K562 (cell line): ENCODE results near the gene TMEM273. TPM values are rescaled to one million over a fixed set of nuclear protein-coding genes. Genes with fewer than 3 reads are reported as not detected.

Experiments
- ATAC-seq: fragments of 200-7000 bp; cut with Tn5 transposase; 3 replicates; pipeline ENCODE4 v1.9.1; 2020; ENCODE audit warnings: moderate library complexity
- BruUV-seq: library from RNA; stranded (reverse); fragments of 400-500 nt; replicated peaks from 2 replicates; lab custom pipeline; 2021; lab: Mats Ljungman, UMichigan
- CTCF ChIA-PET: fragments of 300-600 bp; formaldehyde crosslinking; extraction: SDS; loops from one replicate; lab custom pipeline; 2021; ENCODE audit warnings: low intra/inter-chr PET ratio; lab: Yijun Ruan, JAX
- POLR2A ChIA-PET: fragments of 300-600, 350-650 bp; sonication (Branson Sonifier 250); formaldehyde crosslinking; extraction: SDS; loops from one replicate; lab custom pipeline; 2021; ENCODE audit warnings: antibody characterized with exemption, inconsistent platforms; lab: Yijun Ruan, JAX
- DNase-seq, 4 experiments: peaks; one replicate each; pipeline versions ENCODE4 v3.0.0 to v3.0.0-alpha.2; 2011 to 2018; ENCODE audit warnings: low spot score in 3 of 4, mixed read lengths in 3 of 4; ENCODE audit errors: extremely low read depth in 1 of 4
- FAIRE-seq: peaks from 2 replicates; lab custom pipeline; 2011; peaks lifted over from hg19 to GRCh38; lab: Jason Lieb, UNC
- H2AFZ ChIP-seq: 2 replicates; pipeline ENCODE4 v1.6.0; 2011; ENCODE audit warnings: low read depth, low read length, control low read depth, inconsistent platforms
- H3K27ac ChIP-seq: fragments of 200-600 bp; 3 replicates; pipeline ENCODE4 v1.8.0; 2011; ENCODE audit warnings: low read depth, mild to moderate bottlenecking, control low read depth, inconsistent platforms, low read length, moderate library complexity, mixed read lengths; ENCODE audit errors: extremely low read depth
- H3K27me3 ChIP-seq, 2 experiments: fragments of 300-600 bp in 1 of 2; 2 replicates in 1 of 2; 3 replicates in 1 of 2; pipeline versions ENCODE4 v1.6.0 to v1.8.0; 2011; ENCODE audit warnings: inconsistent platforms in 2 of 2, low read length in 2 of 2, mild to moderate bottlenecking in 1 of 2, mixed read lengths in 1 of 2, moderate library complexity in 1 of 2; ENCODE audit not compliant: control insufficient read depth in 2 of 2, insufficient read depth in 2 of 2
- H3K36me3 ChIP-seq: fragments of 300-600 bp; 3 replicates; pipeline ENCODE4 v1.8.0; 2011; ENCODE audit warnings: mild to moderate bottlenecking, low read length, inconsistent platforms; ENCODE audit not compliant: control insufficient read depth, insufficient read depth
- H3K4me1 ChIP-seq, 2 experiments: fragments of 200-600 bp in 1 of 2; replicated peaks in 1 of 2; 2 replicates in 1 of 2; 3 replicates in 1 of 2; pipeline versions ENCODE4 v1.5.1 to v1.8.0; 2011; ENCODE audit warnings: inconsistent platforms in 2 of 2, low read length in 2 of 2, mild to moderate bottlenecking in 1 of 2, mixed read lengths in 1 of 2, moderate library complexity in 1 of 2; ENCODE audit not compliant: control insufficient read depth in 2 of 2, insufficient read depth in 2 of 2
- H3K4me2 ChIP-seq: 2 replicates; pipeline ENCODE4 v1.6.1; 2011; ENCODE audit warnings: low read length, control low read depth, inconsistent platforms, mixed read lengths; ENCODE audit not compliant: insufficient read depth
- H3K4me3 ChIP-seq: fragments of 200-600 bp; sonication (generic), shearing (Covaris generic); 2 replicates; pipeline ENCODE4 v1.5.1; 2016; ENCODE audit warnings: control low read depth, inconsistent platforms
- H3K79me2 ChIP-seq: fragments of 200-600 bp; 3 replicates; pipeline ENCODE4 v1.8.0; 2011; ENCODE audit warnings: low read length, inconsistent platforms; ENCODE audit not compliant: control insufficient read depth, insufficient read depth
- H3K9ac ChIP-seq, 2 experiments: 2 replicates each; pipeline versions ENCODE4 v1.6.0 to v1.6.1; 2011; ENCODE audit warnings: low read depth in 2 of 2, low read length in 2 of 2, control low read depth in 1 of 2, inconsistent platforms in 1 of 2, mild to moderate bottlenecking in 1 of 2, mixed read lengths in 1 of 2; ENCODE audit not compliant: insufficient read depth in 1 of 2
- H3K9me1 ChIP-seq: one replicate; pipeline ENCODE4 v1.6.0; 2011; ENCODE audit warnings: inconsistent platforms, mild to moderate bottlenecking, low read length, moderate library complexity; ENCODE audit not compliant: control insufficient read depth, insufficient read depth
- H3K9me3 ChIP-seq: replicated peaks from 2 replicates; pipeline ENCODE4 v1.5.1; 2011; ENCODE audit warnings: low read depth, low read length, inconsistent platforms; ENCODE audit not compliant: control insufficient read depth, insufficient read depth
- H4K20me1 ChIP-seq: replicated peaks from 2 replicates; pipeline ENCODE4 v1.6.1; 2011; ENCODE audit warnings: low read length, inconsistent platforms, mixed read lengths; ENCODE audit not compliant: control insufficient read depth, insufficient read depth
- C11orf30 ChIP-seq: fragments of 450-650 bp; IDR thresholded peaks from 2 replicates; pipeline ENCODE4 v1.6.1; 2016; ENCODE audit warnings: low read depth, mild to moderate bottlenecking
- EZH2 ChIP-seq: IDR thresholded peaks from 2 replicates; pipeline ENCODE4 v1.6.1; 2012; ENCODE audit warnings: low read depth, mild to moderate bottlenecking, inconsistent platforms, low read length, borderline replicate concordance
- MAFF ChIP-seq: IDR thresholded peaks from 2 replicates; pipeline ENCODE4 v1.6.1; 2012; ENCODE audit warnings: low read length, improper control_type of control experiment
- MYC ChIP-seq, 2 experiments: fragments of 250-450 bp in 1 of 2; sonication (Bioruptor Pico) in 1 of 2; IDR thresholded peaks; 2 replicates each; pipeline versions ENCODE4 v1.5.1 to v1.6.1; 2012 to 2021; ENCODE audit warnings: low read depth in 2 of 2, borderline replicate concordance in 1 of 2, improper control_type of control experiment in 1 of 2, low read length in 1 of 2, mild to moderate bottlenecking in 1 of 2, moderate library complexity in 1 of 2
- NFIC ChIP-seq: fragments of 450-650 bp; IDR thresholded peaks from 2 replicates; pipeline ENCODE4 v1.6.1; 2017; ENCODE audit warnings: mild to moderate bottlenecking, inconsistent platforms
- NFXL1 ChIP-seq: fragments of 450-650 bp; formaldehyde crosslinking; IDR thresholded peaks from 2 replicates; pipeline ENCODE4 v1.4.0; 2021; ENCODE audit warnings: mild to moderate bottlenecking
- SMAD2 ChIP-seq: fragments of 150-350 bp; IDR thresholded peaks from 2 replicates; pipeline ENCODE4 v1.6.1; 2014; ENCODE audit warnings: low read depth, mild to moderate bottlenecking, low read length
- SMARCA4 ChIP-seq: fragments of 450-650 bp; IDR thresholded peaks from 2 replicates; pipeline ENCODE4 v1.6.1; 2016
- TAF15 ChIP-seq: fragments of 200-400 bp; formaldehyde crosslinking; IDR thresholded peaks from 2 replicates; pipeline ENCODE4 v1.6.1; 2017; ENCODE audit warnings: mild to moderate bottlenecking, low read depth, low read length, moderate library complexity
- ZNF316 ChIP-seq: fragments of 450-650 bp; IDR thresholded peaks from 2 replicates; pipeline ENCODE4 v1.6.1; 2016
- WGBS: fragments of 100-300 bp; shearing (Covaris generic); methylation state at CpG from one replicate; pipeline ENCODE4 v1.1.6; 2016; ENCODE audit warnings: low coverage, mixed read lengths; ENCODE audit not compliant: insufficient coverage; ENCODE audit errors: missing lambda C conversion rate; 5-methylcytosine and 5-hydroxymethylcytosine counted together
- in situ Hi-C: fragments of 300-500 bp; cut with MboI; formaldehyde crosslinking; loops from 4 replicates; pipeline ENCODE4 v1.15.0; 2018; ENCODE audit warnings: inconsistent platforms, mixed read lengths
- intact Hi-C: fragments of 100-400 bp; cut with micrococcal nuclease; formaldehyde crosslinking; loops from 2 replicates; pipeline ENCODE4 v1.14.2; 2022
- polyA plus RNA-seq, 8 experiments: library from polyadenylated mRNA; depleted of rRNA in 4 of 8; stranded (reverse) in 5 of 8; unstranded in 3 of 8; fragments of >200 nt; fragmentation: Nextera tagmentation in 2 of 8; fragmentation: Illumina TruSeq in 1 of 8; extraction: Ambion mirVana in 2 of 8; extraction: Trizol in 1 of 8; gene quantifications; 2 replicates each; pipeline versions ENCODE4 v1.2.1 to v1.2.3, GENCODE V29; 2011 to 2014; ENCODE audit warnings: inconsistent platforms in 1 of 8, missing spikeins in 1 of 8
- total RNA-seq, 7 experiments: library from RNA; depleted of rRNA in 6 of 7; stranded (reverse); fragments of >200 nt in 6 of 7; fragmentation: Illumina TruSeq in 2 of 7; extraction: Trizol in 2 of 7; gene quantifications; 2 replicates each; pipeline versions ENCODE4 v1.2.1 to v1.2.3, GENCODE V29; 2011 to 2021; ENCODE audit warnings: low replicate concordance in 1 of 7
- TF ChIP-seq, protein P1 (sequence below): fragments of 250-450 bp; sonication (Bioruptor Pico); IDR thresholded peaks from 2 replicates; pipeline ENCODE4 v1.9.0; 2021; ENCODE audit warnings: mild to moderate bottlenecking, inconsistent platforms

Gene TMEM273
- total and polyA plus RNA-seq, 9 of the 15 experiments (the other 6 are each of a cell fraction or from before 2014, with no cell fraction given): 39.2 to 131 (median 95.6) TPM

DNA sequence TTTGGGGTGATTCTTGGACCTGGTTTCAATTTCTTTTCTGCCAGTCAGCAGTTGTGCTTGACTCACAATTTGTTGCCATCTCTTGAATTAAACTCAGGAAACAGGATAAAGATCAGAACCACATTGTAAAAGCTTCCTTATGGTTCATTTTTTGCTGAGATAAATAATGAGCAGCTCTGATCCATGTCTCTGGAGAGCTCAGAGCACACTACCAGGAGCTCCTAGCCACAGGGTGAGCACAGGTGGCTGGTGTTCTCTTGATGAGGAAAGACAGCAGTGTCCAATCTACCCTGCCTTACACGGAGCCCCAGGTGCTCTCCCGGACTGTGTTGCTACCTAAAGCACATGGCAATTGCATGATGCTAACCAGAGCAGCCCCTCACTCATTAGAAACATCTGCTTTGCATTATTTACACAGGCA lies 37.2 kb downstream of the TMEM273 start:
- Histone ChIP-seq H3K79me2 (no peaks in the 10 kb centered on the region), H3K4me1 (peaks cover 10 to 20% of the 10 kb centered on the region in 2 experiments; a peak in 3 of 5 replicates), H2AFZ (no peak overlapping the region), H3K9ac (peak overlapping the region in 1 of 2 experiments; percentile 17; a peak in 1 of 4 replicates), H3K9me1 (no peaks in the 10 kb centered on the region), H3K27me3 (no peaks in the 10 kb centered on the region), H3K4me3 (no peak overlapping the region), H4K20me1 (no peaks in the 10 kb centered on the region)
- CTCF ChIA-PET: no interaction called here
- intact Hi-C loops: no loop called here
- no TSS peak for BruUV-seq
- no peak for TF ChIP-seq SMAD2
- TF ChIP-seq NFIC: no peak
- peak; percentile 70 for TF ChIP-seq C11orf30
- TF ChIP-seq TAF15: no peak
- TF ChIP-seq MAFF: peak; percentile 26; the same call in 1 of the 2 replicates
- TF ChIP-seq EZH2: no peak
- TF ChIP-seq MYC (IDR thresholded peaks at IDR 0.05; ENCODE audit: low read depth, low read length): no peak
- TF ChIP-seq MYC (CRISPR knock-in tag; IDR thresholded peaks at IDR 0.05; ENCODE audit: borderline replicate concordance, low read depth): no peak
- TF ChIP-seq SMARCA4: no peak
- TF ChIP-seq, protein P1, sequence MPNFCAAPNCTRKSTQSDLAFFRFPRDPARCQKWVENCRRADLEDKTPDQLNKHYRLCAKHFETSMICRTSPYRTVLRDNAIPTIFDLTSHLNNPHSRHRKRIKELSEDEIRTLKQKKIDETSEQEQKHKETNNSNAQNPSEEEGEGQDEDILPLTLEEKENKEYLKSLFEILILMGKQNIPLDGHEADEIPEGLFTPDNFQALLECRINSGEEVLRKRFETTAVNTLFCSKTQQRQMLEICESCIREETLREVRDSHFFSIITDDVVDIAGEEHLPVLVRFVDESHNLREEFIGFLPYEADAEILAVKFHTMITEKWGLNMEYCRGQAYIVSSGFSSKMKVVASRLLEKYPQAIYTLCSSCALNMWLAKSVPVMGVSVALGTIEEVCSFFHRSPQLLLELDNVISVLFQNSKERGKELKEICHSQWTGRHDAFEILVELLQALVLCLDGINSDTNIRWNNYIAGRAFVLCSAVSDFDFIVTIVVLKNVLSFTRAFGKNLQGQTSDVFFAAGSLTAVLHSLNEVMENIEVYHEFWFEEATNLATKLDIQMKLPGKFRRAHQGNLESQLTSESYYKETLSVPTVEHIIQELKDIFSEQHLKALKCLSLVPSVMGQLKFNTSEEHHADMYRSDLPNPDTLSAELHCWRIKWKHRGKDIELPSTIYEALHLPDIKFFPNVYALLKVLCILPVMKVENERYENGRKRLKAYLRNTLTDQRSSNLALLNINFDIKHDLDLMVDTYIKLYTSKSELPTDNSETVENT (CRISPR knock-in tag): no peak
- TF ChIP-seq NFXL1 (CRISPR knock-in tag): no peak
- TF ChIP-seq ZNF316: peak; percentile 74
- TF ChIP-seq, all 486 proteins: peak for 3
- ATAC-seq: peak; percentile 26; the same call in 2 of the 3 replicates
- H3K36me3 ChIP-seq: peaks cover 11% of the 10 kb centered on the region; the same call in 1 of the 3 replicates
- POLR2A ChIA-PET: interaction anchor here (0.8 to 1.6 kb wide), 3 partner anchors 11 to 23 kb away, joined by 3 to 8 read pairs (median 6); no protein-coding TSS in a partner anchor
- no peak for DNase-seq
- no peak overlapping the region for H3K27ac ChIP-seq
- H3K4me2 ChIP-seq: no peak overlapping the region
- WGBS: 17% methylated on average over 2 of the region's 2 CpGs
- FAIRE-seq: no peak
- no peaks in the 10 kb centered on the region for H3K9me3 ChIP-seq
- in situ Hi-C loops: no loop called here
